ENCODE results near the gene METTL23. TPM values are rescaled to one million over a fixed set of nuclear protein-coding genes. Genes with fewer than 3 reads are reported as not detected.

METTL23 gene
- total and polyA plus RNA-seq, 12 donors, result 24.6 to 91.5 (median 42.0) TPM

GRCh38 chr17:76757256-76757655, 30.6 kb downstream of the METTL23 start:
- TF ChIP-seq POLR2A (IDR thresholded peaks at IDR 0.05) (no peak), CTCF (IDR thresholded peaks at IDR 0.05) (no peak)
- H3K27ac ChIP-seq, result no peak overlapping the region
- H3K27me3 ChIP-seq, result no peaks in the 10 kb centered on the region
- H3K4me1 ChIP-seq (replicated peaks in 1 of 2), result no peaks in the 10 kb centered on the region
- WGBS, 4 donors, result 92 to 95% (median 95%) methylated on average over 5 of the region's 5 CpGs
- peaks cover 0 to 20% of the 10 kb centered on the region in 2 donors for H3K36me3 ChIP-seq (replicated peaks in 1 of 2)
- no peak overlapping the region for H3K4me3 ChIP-seq
- no peaks in the 10 kb centered on the region for H3K9me3 ChIP-seq (replicated peaks in 1 of 3)
- intact Hi-C loops (cut with DNase I), result no loop called here
- DNase-seq, result peak in 1 of 7 donors; percentile 14

GRCh38 chr17:76758570-76758969, 31.9 kb downstream of the METTL23 start:
- TF ChIP-seq POLR2A (IDR thresholded peaks at IDR 0.05) (no peak), CTCF (IDR thresholded peaks at IDR 0.05) (no peak)
- peaks cover 0 to 20% of the 10 kb centered on the region in 2 donors for H3K36me3 ChIP-seq (replicated peaks in 1 of 2)
- no peak overlapping the region for H3K4me3 ChIP-seq
- no peaks in the 10 kb centered on the region for H3K9me3 ChIP-seq (replicated peaks in 1 of 3)
- H3K27me3 ChIP-seq, result no peaks in the 10 kb centered on the region
- peak in 1 of 7 donors; percentile 4 for DNase-seq
- no peak overlapping the region for H3K27ac ChIP-seq
- H3K4me1 ChIP-seq (replicated peaks in 1 of 2), result no peaks in the 10 kb centered on the region
- WGBS, 4 donors, result 96 to 98% (median 96%) methylated on average over 3 of the region's 3 CpGs
- intact Hi-C loops (cut with DNase I), result no loop called here

GRCh38 chr17:76772842-76773525, 46.3 kb downstream of the METTL23 start:
- intact Hi-C loops (cut with DNase I), result no loop called here
- peak in 6 of 7 donors; percentile 23 to 70 (median 52) for DNase-seq

More at GRCh38 chr17:76772842-76773525, 46.3 kb downstream of the METTL23 start:
- Histone ChIP-seq H3K36me3 (replicated peaks in 1 of 2) (peaks cover 0 to 53% of the 10 kb centered on the region in 2 donors), H3K4me1 (replicated peaks in 1 of 2) (peaks cover 0 to 6% of the 10 kb centered on the region in 2 donors), H3K27me3 (no peaks in the 10 kb centered on the region), H3K27ac (peak overlapping the region in 3 of 5 donors; percentile 29 to 45 (median 30)), H3K4me3 (no peak overlapping the region), H3K9me3 (replicated peaks in 1 of 3) (no peaks in the 10 kb centered on the region)
- WGBS, 4 donors, result 45 to 56% (median 48%) methylated on average over 6 of the region's 6 CpGs
- no peak for TF ChIP-seq POLR2A (IDR thresholded peaks at IDR 0.05)
- no peak for TF ChIP-seq CTCF (IDR thresholded peaks at IDR 0.05)

Measured in adrenal gland (tissue), 12 donors.